GM12864 (cell line): ENCODE results near the gene PRDX2.
"Not testable (repeated sequence)": the region's sequence is repeated elsewhere in the genome, so short reads cannot be mapped to it uniquely, and the experiment has no call there.

Source experiments
- DNase-seq: peaks from one replicate; pipeline ENCODE4 v3.0.0-alpha.2; 2011; ENCODE audit warnings: low read depth
- H3K4me3 ChIP-seq: 2 replicates; pipeline ENCODE4 v1.5.1; 2011; ENCODE audit warnings: mild to moderate bottlenecking, low read depth, low read length, control low read depth
- CTCF ChIP-seq: IDR thresholded peaks from 2 replicates; pipeline ENCODE4 v1.5.1; 2011; ENCODE audit warnings: low read depth, mild to moderate bottlenecking, moderate library complexity, low read length, control low read depth, inconsistent platforms; ENCODE audit errors: missing control alignments

Gene PRDX2

GRCh38 chr19:12821761-12822160 is 20.2 kb upstream of the PRDX2 start:
- no peak overlapping the region for H3K4me3 ChIP-seq
- no peak for DNase-seq
- no peak for TF ChIP-seq CTCF

- not testable (repeated sequence) for DNase-seq
Observed at GRCh38 chr19:12817810-12818209, 16.2 kb upstream of the PRDX2 start.

GRCh38 chr19:12817188-12817587 is 15.6 kb upstream of the PRDX2 start:
- H3K4me3 ChIP-seq, DNase-seq: not testable (repeated sequence)

More at GRCh38 chr19:12817810-12818209, 16.2 kb upstream of the PRDX2 start:
- not testable (repeated sequence) for H3K4me3 ChIP-seq

GRCh38 chr19:12815088-12815487 is 13.5 kb upstream of the PRDX2 start:
- no peak for TF ChIP-seq CTCF
- no peak for DNase-seq
- H3K4me3 ChIP-seq = no peak overlapping the region

- H3K4me3 ChIP-seq = peak within 1 kb of the TSS; percentile 89
- no peak for TF ChIP-seq CTCF
- peak; percentile 76 for DNase-seq
Observed at GRCh38 chr19:12806242-12807081, 4.9 kb upstream of the PRDX2 start, which contains the start of gene RNASEH2A. Gene RNASEH2A (plus strand): TSS chr19:12806584. CDS start chr19:12806674, 90 bp downstream.

- no peak for DNase-seq
- no peak overlapping the region for H3K4me3 ChIP-seq
- no peak for TF ChIP-seq CTCF
Observed at GRCh38 chr19:12804051-12804450, 2.5 kb upstream of the PRDX2 start.

GRCh38 chr19:12802267-12803106 is 887 bp upstream of the PRDX2 start:
- peak overlapping the region; percentile 77 for H3K4me3 ChIP-seq
- no peak for TF ChIP-seq CTCF
- DNase-seq = no peak
